HG03575 (cell line): ENCODE results near the gene CD19.
"Not testable (repeated sequence)": the region's sequence is repeated elsewhere in the genome, so short reads cannot be mapped to it uniquely, and the experiment has no call there.

ENCODE experiments used
- ATAC-seq: cut with Tn5 transposase; IDR thresholded peaks from one replicate; pipeline ENCODE4 v1.9.1; 2021; ENCODE audit not compliant: unreplicated experiment, insufficient number of reproducible peaks, low FRiP score; ENCODE audit errors: extremely low read depth

The CD19 gene

GRCh38 chr16:28931801-28932225, at the start of gene CD19:
Gene CD19 (plus strand): TSS chr16:28931971. CDS start chr16:28932001, 30 bp downstream.
- ATAC-seq, result no peak

- no peak for ATAC-seq
These were observed 49.1 kb upstream of the CD19 start for GRCh38 chr16:28882551-28883160.

- no peak for ATAC-seq
These were observed 48.4 kb upstream of the CD19 start for GRCh38 chr16:28883221-28883996.

GRCh38 chr16:28884045-28884444, 47.7 kb upstream of the CD19 start:
- ATAC-seq, result no peak

- ATAC-seq, result no peak
These were observed 44.8 kb upstream of the CD19 start for GRCh38 chr16:28886945-28887344.

GRCh38 chr16:28890355-28890754, 41.4 kb upstream of the CD19 start:
- not testable (repeated sequence) for ATAC-seq

GRCh38 chr16:28891964-28892890, 39.5 kb upstream of the CD19 start:
- no peak for ATAC-seq

GRCh38 chr16:28893291-28893690, 38.5 kb upstream of the CD19 start:
- ATAC-seq, result no peak

GRCh38 chr16:28895609-28896008, 36.2 kb upstream of the CD19 start:
- ATAC-seq, result no peak

GRCh38 chr16:28897826-28898225, 33.9 kb upstream of the CD19 start:
- no peak for ATAC-seq

- ATAC-seq, result no peak
These were observed 33.5 kb upstream of the CD19 start for GRCh38 chr16:28898266-28898665.

- ATAC-seq, result no peak
These were observed 32.8 kb upstream of the CD19 start for GRCh38 chr16:28898942-28899341.

- ATAC-seq, result no peak
These were observed 31.7 kb upstream of the CD19 start for GRCh38 chr16:28899882-28900590.

- no peak for ATAC-seq
These were observed 31.2 kb upstream of the CD19 start for GRCh38 chr16:28900601-28901000.

- no peak for ATAC-seq
These were observed 29.9 kb upstream of the CD19 start for GRCh38 chr16:28901862-28902261.

- no peak for ATAC-seq
These were observed 28.9 kb upstream of the CD19 start for GRCh38 chr16:28902909-28903308.

GRCh38 chr16:28903344-28904042, 28.3 kb upstream of the CD19 start:
- no peak for ATAC-seq

- ATAC-seq, result no peak
These were observed 27.4 kb upstream of the CD19 start for GRCh38 chr16:28904363-28904762.
